ENCODE data around the gene ARMC6. TPM values are rescaled to one million over a fixed set of nuclear protein-coding genes. Genes with fewer than 3 reads are reported as not detected.

Gene ARMC6
- 18.1 TPM for total RNA-seq
- long read RNA-seq, transcript ARMC6-202 (8 exons, 2,383 nt): major isoform, 81 of 136 reads
- long read RNA-seq, transcript ARMC6-206 (9 exons, 2,488 nt): minor isoform, 14 of 136 reads
- long read RNA-seq, transcript ARMC6-201 (8 exons, 2,412 nt): minor isoform, 15 of 136 reads
- long read RNA-seq, partial matches to known transcripts: 14 of 136 reads
- long read RNA-seq, other reads (novel, unspliced or antisense): 12 of 136 reads

DNA sequence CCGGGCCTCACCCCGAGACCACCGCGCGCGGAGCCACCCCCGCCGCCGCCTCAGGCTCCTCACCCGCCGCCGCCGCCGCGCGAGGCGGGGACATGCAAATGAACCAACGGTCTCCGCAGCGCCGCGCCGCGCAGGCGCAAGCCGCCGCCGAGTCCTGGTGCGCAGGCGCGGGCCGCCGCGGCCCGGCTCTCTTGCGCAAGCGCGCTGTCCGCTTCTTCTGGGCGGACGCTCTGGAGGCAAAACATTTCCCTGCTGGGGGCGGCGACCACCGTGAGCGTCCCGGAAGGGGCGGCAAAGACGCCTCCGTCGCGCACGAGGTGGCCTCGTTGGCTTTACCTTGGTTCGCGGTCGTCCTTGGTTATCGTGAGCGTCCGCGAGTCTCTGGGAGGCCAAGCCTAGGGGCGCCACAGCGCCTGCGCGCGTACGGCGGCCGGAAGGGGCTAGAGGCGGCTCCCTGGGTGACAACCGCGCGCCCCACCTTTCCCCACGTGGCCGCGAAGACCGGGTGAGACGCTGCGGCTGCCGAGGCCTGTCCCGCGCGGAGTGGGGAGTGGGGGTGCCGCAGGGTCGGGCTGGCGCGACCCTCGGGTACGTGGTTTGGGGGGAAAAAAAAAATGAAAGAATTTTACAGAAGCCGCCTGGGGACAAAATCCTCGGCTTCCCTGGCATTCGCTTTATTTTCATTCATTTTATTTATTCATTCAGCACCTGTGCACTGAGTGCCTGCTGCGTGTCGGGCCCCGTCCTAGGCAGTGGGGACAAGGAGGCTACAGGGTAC, at the start of gene ARMC6, which contains the start of gene SUGP2:
TSS of gene ARMC6 (plus strand) at position 178 of the 778 bp plus-strand sequence. CDS start 607 bp downstream, outside the sequence.
TSS of gene SUGP2 (minus strand) at position 92 of the 778 bp plus-strand sequence. CDS start 2,446 bp downstream, outside the sequence.
- peak; percentile 97 for DNase-seq (ENCODE audit: low spot score)

- DNase-seq (ENCODE audit: low spot score): no peak
These were observed 49.2 kb upstream of the ARMC6 start for GRCh38 chr19:18984251-18984650.

DNA sequence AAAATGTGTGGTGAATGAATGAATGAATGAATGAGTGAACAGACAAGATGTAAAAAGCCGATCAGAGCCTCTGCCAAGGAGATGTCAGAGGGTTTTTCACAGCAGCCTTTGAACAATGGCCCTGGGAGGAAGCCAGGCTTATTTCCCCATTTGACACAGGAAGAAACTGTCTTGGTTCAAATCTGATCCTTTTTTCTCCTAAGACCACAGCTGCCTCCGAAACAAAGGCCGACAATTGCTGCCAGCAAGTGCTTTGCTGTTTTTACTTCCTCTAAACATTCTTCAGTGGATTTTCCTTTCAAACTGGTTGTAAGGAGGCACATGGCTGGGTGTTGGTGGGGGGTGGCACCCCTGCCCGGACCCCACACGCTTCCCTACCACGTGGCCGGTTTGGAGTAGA, 48.1 kb upstream of the ARMC6 start:
- no peak for DNase-seq (ENCODE audit: low spot score)

- DNase-seq (ENCODE audit: low spot score): no peak
These were observed 45.9 kb upstream of the ARMC6 start for GRCh38 chr19:18987456-18987855.

- DNase-seq (ENCODE audit: low spot score): no peak
These were observed 44.1 kb upstream of the ARMC6 start for GRCh38 chr19:18989316-18989715.

- DNase-seq (ENCODE audit: low spot score): no peak
These were observed 43.2 kb upstream of the ARMC6 start for GRCh38 chr19:18990128-18990708.

DNA sequence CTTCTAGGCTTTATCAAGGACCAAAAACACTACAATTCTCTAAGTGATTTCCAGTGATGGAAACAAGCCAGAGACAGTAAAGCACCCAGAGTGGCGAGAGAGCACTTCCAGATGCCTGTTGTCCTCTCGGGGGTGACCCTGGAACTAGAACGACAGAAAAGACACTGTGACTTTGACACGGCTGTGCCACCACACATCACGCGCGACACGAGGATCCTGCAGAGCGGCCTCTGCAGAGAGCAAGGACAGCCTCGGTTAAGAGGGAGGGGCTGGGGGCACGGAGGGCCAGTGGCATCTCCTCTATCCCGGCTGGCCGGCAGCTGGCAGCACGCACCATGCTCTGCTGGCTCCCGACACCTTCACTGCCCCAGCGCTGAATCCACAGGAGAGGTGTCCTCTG, 42.4 kb upstream of the ARMC6 start:
- no peak for DNase-seq (ENCODE audit: low spot score)

DNA sequence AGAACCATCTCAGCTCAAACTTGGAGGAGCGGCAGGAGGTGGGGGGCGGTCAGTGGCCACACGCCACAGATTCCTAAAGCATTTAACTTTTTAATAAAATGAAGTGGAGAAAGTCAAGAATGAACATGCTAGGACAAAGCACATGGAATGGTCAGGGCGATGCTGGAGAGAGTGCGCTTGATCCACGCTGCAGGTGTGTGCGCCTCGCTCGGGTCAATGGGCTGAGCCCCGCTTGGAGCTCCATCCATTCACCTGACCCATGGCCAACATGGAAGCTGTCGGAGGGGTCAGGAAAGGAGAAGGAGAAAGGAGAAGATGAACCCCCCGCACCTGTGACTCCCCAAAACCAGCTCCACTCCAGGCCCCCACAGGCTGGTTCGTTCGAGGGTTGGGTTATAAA, 41.9 kb upstream of the ARMC6 start:
- DNase-seq (ENCODE audit: low spot score): no peak

DNA sequence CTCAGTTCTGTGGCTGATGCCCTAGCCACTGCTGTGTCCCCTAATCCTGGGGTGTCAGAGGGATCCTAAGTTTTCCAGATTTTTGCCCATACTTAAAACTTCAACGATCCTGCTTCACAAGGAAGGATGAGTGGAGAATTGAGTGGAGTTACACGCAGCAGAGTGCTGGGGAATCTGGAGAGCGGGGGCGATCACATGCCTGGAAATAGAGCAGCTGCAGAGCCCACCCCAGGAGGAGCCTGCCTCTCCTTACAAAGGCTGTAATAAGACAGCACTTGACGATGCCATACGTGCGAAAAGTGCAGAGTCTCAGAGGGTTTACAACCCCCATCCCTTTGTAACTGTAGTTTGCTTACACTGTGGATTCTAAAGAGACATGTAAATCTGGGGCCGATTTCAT, 40.7 kb upstream of the ARMC6 start:
- no peak for DNase-seq (ENCODE audit: low spot score)

DNA sequence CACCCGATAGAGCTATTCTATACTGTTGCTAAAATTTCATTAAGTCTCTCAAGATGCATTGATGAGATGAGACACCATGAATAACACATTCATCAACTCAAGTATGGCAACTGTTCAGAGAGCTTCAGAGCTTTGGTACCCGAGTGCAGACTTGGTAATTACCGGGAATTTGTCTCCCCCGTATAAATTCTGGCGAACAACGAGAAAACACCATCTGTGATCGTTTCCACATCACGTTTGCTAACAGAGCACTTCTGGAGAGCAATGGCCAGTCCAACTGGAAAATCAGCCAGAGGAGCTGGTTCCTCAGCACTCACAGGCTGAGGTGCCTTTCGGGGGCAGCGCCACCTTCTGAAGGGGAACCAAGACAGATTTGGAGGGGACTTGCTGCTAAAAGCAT, 40.3 kb upstream of the ARMC6 start:
- no peak for DNase-seq (ENCODE audit: low spot score)

- no peak for DNase-seq (ENCODE audit: low spot score)
These were observed 37.6 kb upstream of the ARMC6 start for GRCh38 chr19:18995804-18996241.

GRCh38 chr19:18996351-18996750, 37.1 kb upstream of the ARMC6 start:
- no peak for DNase-seq (ENCODE audit: low spot score)

DNA sequence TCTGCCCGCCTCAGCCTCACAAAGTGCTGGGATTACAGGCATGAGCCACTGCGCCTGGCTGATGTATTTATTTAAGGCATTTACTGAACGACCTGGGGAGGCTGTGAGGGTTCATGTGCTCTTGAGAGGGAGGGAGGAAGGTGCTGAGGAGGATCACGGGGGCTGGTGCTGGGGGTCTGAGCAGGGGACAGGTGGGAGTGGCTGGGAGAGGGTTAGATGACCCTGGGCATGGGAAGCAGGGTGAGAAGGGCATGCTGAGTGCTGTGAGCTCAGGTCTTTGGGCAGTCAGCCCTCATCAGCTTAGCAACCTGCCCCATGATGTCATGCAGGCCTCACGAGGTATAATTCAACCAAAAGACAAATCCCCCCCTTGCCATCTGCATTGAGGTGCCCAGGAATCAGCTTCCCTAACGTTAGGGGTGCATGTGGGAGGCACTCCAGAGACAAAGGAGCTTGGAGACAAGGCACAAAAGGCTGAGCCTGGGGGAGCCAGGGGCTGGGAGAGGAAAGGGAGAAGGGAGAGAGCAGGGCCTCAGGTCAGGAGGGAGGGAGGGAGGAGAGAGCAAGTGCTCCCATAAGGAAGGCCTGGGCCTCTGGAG, 36.5 kb upstream of the ARMC6 start:
- DNase-seq (ENCODE audit: low spot score): no peak

- no peak for DNase-seq (ENCODE audit: low spot score)
These were observed 35.1 kb upstream of the ARMC6 start for GRCh38 chr19:18998276-18998675.

DNA sequence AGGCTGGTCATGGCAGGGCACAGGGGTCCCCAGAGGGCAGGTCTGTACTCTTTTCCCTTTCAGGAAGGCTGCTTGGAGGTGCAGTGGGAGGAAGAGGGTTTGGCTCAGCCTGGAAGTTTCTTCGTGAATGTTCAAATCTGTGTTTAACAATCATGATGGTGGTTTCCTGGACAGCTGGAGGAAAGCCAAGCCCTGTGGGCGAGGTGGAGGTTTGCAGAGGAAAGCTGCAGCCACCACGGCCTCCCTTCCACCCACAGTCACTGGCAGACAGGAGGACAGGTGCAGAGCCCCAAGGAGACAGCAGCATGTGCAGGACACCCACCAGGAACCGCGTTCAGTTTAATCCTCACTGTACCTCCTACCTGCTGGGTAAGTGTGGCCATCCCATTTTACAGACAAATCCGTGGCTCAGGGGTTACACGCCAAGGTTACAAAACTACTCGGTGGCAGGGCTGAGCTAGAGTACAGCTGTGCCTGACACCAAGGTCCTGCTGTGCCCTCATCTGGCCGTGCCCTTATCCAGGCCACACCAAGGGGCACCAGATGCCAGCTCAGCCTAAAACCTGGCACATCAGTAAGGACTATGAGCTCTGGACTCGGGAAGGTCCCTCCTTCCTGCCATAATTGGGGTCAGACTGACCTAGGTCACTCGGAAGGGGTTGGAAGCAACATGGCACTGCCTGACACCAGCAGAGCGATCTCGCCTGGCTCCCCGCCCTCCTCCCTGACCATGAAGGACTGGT, 34.2 kb upstream of the ARMC6 start:
- DNase-seq (ENCODE audit: low spot score): no peak

DNA sequence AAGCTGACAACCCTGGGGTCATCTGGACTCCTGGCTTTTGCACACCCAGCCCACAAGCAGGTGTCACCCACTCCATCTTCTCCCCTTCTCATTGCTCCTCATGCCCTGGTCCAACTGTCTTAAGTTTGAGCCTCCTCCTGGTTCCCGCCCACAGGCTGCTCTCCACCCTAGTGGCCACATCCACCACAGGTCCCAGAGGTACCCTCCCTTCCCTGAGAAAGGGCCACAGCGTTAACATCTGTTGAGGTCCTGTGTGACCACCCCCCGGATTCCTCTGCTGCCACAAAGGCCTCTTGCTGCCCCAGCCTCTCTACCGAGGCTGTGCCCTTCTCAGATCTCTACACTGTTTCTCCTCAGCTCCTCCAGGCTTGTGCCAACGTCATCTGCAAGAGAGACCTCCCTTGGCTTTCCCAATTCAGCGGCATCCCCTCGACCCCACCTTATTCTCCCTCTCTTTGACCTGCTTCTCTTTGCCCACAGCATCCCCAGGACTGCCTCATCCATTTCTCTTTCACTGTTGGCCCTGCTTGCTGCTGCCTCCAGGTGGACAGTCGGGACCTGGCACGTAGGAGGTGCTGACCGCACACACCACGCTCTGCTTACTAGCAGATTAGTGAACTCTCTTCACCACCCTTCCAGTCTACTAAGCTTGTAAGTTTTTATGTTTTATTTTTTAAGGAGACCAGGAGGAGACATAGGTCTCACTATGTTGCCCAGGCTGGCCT, 33.3 kb upstream of the ARMC6 start:
- no peak for DNase-seq (ENCODE audit: low spot score)

- DNase-seq (ENCODE audit: low spot score): no peak
These were observed 29.3 kb upstream of the ARMC6 start for GRCh38 chr19:19004144-19004543.

DNA sequence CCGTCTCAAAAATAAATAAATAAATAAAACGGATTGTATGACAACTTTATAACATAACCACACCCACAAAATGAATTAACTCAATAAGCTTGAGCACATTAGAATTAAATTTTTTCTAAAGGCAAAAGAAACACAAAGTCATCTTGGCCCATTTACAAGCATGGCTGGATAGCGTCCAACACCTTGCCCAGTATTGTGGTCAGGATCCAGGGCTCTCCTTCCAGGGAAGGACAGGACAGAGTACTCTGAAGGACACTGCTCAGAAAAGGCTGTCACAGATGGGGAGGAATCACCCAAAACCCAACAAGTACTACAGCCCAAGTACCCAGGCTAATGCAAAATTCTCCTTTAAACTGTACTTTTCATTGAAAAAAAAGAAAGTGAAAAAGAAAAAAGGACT, 27.2 kb upstream of the ARMC6 start:
- DNase-seq (ENCODE audit: low spot score): no peak

DNA sequence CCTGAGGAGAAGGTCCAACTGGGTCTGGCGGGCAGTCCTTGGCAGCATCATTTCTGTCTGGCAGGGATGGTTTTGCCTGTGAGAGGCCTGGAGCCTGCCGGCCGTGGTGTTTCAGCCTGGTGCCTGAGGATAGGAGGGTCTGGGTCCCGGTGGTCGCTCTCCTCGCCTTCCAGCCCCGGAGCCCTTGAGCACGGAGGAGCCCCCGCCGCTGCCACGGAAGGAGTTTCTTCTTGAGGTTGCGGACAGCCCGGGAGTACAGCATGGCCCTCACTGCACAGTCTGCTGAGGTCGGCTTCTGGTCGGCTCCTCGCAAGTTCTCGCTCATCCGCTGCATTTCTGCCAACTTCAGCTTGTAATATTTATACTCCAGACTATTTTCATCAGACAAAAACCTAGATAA, 23.5 kb upstream of the ARMC6 start:
- no peak for DNase-seq (ENCODE audit: low spot score)

DNA sequence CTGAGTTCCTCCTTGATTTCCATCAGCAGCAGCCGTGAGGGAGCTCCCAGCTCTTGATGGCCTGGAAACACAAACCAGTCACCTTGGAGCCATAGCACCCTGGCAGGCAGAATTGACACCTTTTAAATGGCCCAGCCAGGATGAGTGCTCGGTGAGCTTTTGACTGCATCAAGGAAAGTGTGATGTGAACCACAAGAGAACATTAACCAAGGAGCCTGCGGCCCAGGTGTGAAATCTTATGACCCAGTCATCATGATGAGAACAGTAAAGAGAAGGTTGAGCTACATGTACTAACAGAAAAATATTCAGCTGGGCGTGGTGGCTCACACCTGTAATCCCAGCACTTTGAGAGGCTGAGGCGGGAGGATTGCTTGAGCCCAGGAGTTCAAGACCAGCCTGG, 22.9 kb upstream of the ARMC6 start:
- DNase-seq (ENCODE audit: low spot score): no peak

GRCh38 chr19:19021115-19021514, 12.3 kb upstream of the ARMC6 start:
- no peak for DNase-seq (ENCODE audit: low spot score)
